Testis (tissue), 2 donors: Measurements from ENCODE around the gene SPRY1.

Source experiments
- POLR2A ChIP-seq: fragments of 450-650 bp; IDR thresholded peaks from one replicate; pipeline ENCODE4 v1.6.1; 2017; ENCODE audit warnings: antibody characterized with exemption, mild to moderate bottlenecking, moderate library complexity
- TF ChIP-seq, protein P1 (sequence below), 3 experiments: fragments of 450-650 bp in 2 of 3; fragments of 200-600 bp in 1 of 3; sonication (generic) in 1 of 3; IDR thresholded peaks; one replicate each; pipeline ENCODE4 v1.5.1; 2016 to 2019; ENCODE audit warnings: antibody characterized with exemption in 3 of 3, mild to moderate bottlenecking in 2 of 3, moderate library complexity in 1 of 3

DNA sequence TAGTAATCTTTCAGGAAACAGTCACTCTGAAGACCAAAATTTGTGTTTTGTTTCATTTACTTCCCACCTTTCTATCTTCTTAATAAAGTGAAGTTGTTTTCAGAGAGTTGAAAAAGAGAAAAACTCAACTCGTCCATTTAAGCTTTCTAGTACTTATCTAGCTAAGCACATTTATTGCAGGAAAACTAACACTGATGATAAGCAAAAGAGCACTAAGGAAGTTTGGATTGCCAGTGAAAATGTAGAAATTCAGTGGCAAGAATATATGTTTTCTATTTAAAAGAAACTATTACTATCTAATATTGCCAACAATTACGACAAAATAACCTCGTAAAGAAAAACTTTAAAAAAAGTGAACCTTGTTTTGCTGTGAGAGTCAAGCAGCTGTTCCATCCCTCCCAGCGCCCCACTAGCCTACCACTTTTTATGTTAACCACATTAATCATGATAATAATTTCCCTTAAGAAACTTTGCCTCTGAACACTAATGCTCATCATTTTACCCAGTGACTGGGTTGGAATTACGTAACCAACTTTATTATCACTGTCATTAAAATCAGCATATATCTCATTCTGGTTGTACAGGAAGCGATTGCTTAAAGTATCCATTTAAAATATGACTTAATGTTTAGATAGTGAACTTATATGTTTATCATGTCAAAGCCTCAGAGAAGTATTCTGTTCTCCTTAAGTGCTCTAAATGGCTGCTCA lies 24.8 kb downstream of the SPRY1 start:
- TF ChIP-seq, protein P1, sequence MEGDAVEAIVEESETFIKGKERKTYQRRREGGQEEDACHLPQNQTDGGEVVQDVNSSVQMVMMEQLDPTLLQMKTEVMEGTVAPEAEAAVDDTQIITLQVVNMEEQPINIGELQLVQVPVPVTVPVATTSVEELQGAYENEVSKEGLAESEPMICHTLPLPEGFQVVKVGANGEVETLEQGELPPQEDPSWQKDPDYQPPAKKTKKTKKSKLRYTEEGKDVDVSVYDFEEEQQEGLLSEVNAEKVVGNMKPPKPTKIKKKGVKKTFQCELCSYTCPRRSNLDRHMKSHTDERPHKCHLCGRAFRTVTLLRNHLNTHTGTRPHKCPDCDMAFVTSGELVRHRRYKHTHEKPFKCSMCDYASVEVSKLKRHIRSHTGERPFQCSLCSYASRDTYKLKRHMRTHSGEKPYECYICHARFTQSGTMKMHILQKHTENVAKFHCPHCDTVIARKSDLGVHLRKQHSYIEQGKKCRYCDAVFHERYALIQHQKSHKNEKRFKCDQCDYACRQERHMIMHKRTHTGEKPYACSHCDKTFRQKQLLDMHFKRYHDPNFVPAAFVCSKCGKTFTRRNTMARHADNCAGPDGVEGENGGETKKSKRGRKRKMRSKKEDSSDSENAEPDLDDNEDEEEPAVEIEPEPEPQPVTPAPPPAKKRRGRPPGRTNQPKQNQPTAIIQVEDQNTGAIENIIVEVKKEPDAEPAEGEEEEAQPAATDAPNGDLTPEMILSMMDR (IDR thresholded peaks at IDR 0.05) = no peak
- TF ChIP-seq POLR2A = no peak
